ENCODE data around the gene PRAMEF27. TPM values are rescaled to one million over a fixed set of nuclear protein-coding genes. Genes with fewer than 3 reads are reported as not detected.
"Not testable (repeated sequence)": the region's sequence is repeated elsewhere in the genome, so short reads cannot be mapped to it uniquely, and the experiment has no call there.

PRAMEF27 gene
- not detected for polyA plus RNA-seq (ENCODE audit: insufficient read length in 4 of 4)

- DNase-seq (ENCODE audit: low read depth in 4 of 4, low spot score in 3 of 4): not testable (repeated sequence)
These were observed at the start of gene PRAMEF27 for GRCh38 chr1:13056475-13056874. Gene PRAMEF27, minus strand, starts transcription at chr1:13056575. Its CDS starts 2,916 bp downstream, at chr1:13053659.

DNA sequence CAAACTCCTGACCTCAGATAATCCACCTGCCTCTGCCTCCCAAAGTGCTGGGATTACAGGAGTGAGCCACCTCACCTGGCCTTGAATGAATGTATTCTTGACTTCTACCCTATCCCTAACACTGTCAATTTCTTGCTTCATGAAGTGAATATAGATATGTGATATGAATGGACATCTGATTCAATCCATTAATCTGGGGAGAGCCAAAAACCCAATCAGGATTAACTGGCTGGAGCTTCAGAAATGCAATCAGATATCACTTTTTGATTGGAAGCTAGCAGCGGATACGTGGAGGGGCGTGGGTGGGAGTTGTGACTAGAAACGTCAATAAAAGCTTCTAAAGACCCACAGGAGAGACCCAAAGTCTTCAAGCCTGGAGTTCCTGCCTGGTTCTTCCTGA, 14.1 kb upstream of the PRAMEF27 start, which contains the start of gene PRAMEF25:
Gene PRAMEF25, plus strand, starts transcription at position 301 of the 400 bp plus-strand sequence. CDS start 2,920 bp downstream, outside the sequence.
- DNase-seq (ENCODE audit: low read depth in 4 of 4, low spot score in 3 of 4): not testable (repeated sequence)

- DNase-seq (ENCODE audit: low read depth in 4 of 4, low spot score in 3 of 4): not testable (repeated sequence)
These were observed 36.5 kb downstream of the PRAMEF27 start for GRCh38 chr1:13019846-13020245.

DNA sequence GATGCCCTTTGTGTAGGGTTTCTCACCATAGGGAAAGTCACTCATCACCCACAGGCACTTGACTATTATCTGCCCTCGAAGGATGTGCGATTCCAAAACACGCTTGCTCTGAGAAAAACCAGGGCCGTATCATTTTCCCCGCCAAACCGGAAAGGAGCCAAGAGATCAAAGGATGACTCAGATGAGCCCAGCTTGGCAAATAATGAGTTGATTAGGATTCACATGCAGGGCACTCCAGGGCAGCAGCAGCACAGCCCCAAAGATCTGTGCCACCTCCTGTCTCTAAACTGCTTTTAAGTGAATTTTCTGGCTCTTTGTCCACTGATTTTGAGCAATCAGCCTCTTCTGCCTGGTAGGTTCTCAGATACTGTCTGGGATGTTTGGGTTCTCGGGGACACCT, 44.4 kb downstream of the PRAMEF27 start:
- not testable (repeated sequence) for DNase-seq (ENCODE audit: low read depth in 4 of 4, low spot score in 3 of 4)

- not testable (repeated sequence) for DNase-seq (ENCODE audit: low read depth in 4 of 4, low spot score in 3 of 4)
These were observed 47.0 kb downstream of the PRAMEF27 start for GRCh38 chr1:13009348-13009747.

GRCh38 chr1:13005732-13006131, 50.6 kb downstream of the PRAMEF27 start:
- DNase-seq (ENCODE audit: low read depth in 4 of 4, low spot score in 3 of 4): not testable (repeated sequence)

Other genes starting within 250 kb of the PRAMEF27 start
- not detected for gene PRAMEF11, start 225.2 kb downstream of the PRAMEF27 start, polyA plus RNA-seq (ENCODE audit: insufficient read length in 4 of 4)
- under 1 TPM in 3 of 4 donors, not detected in 1; 0.24 to 0.40 (median 0.31) TPM for gene HNRNPCL1, start 207.9 kb downstream of the PRAMEF27 start, polyA plus RNA-seq (ENCODE audit: insufficient read length in 4 of 4)
- gene PRAMEF2, start 199.5 kb downstream of the PRAMEF27 start, polyA plus RNA-seq (ENCODE audit: insufficient read length in 4 of 4): not detected
- not detected for gene PRAMEF4, start 170.4 kb downstream of the PRAMEF27 start, polyA plus RNA-seq (ENCODE audit: insufficient read length in 4 of 4)
- gene PRAMEF10, start 158.3 kb downstream of the PRAMEF27 start, polyA plus RNA-seq (ENCODE audit: insufficient read length in 4 of 4): not detected
- gene PRAMEF7, start 140.0 kb downstream of the PRAMEF27 start, polyA plus RNA-seq (ENCODE audit: insufficient read length in 4 of 4): not detected
- not detected for gene PRAMEF6, start 109.0 kb downstream of the PRAMEF27 start, polyA plus RNA-seq (ENCODE audit: insufficient read length in 4 of 4)
- not detected for gene HNRNPCL3, start 4.2 kb upstream of the PRAMEF27 start, polyA plus RNA-seq (ENCODE audit: insufficient read length in 4 of 4)
- not detected for gene PRAMEF25, start 14.2 kb upstream of the PRAMEF27 start, polyA plus RNA-seq (ENCODE audit: insufficient read length in 4 of 4)
- under 1 TPM in 2 of 4 donors, not detected in 2; 0.27 to 0.28 TPM for gene HNRNPCL2, start 60.3 kb upstream of the PRAMEF27 start, polyA plus RNA-seq (ENCODE audit: insufficient read length in 4 of 4)
- not detected for gene PRAMEF26, start 99.4 kb upstream of the PRAMEF27 start, polyA plus RNA-seq (ENCODE audit: insufficient read length in 4 of 4)
- under 1 TPM in 2 of 4 donors, not detected in 2; 0.16 to 0.22 TPM for gene HNRNPCL4, start 109.1 kb upstream of the PRAMEF27 start, polyA plus RNA-seq (ENCODE audit: insufficient read length in 4 of 4)
- gene PRAMEF9, start 115.3 kb upstream of the PRAMEF27 start, polyA plus RNA-seq (ENCODE audit: insufficient read length in 4 of 4): not detected
- gene PRAMEF13, start 144.8 kb upstream of the PRAMEF27 start, polyA plus RNA-seq (ENCODE audit: insufficient read length in 4 of 4): not detected
- gene PRAMEF18, start 169.6 kb upstream of the PRAMEF27 start, polyA plus RNA-seq (ENCODE audit: insufficient read length in 4 of 4): not detected
- gene PRAMEF5, start 197.6 kb upstream of the PRAMEF27 start, polyA plus RNA-seq (ENCODE audit: insufficient read length in 4 of 4): not detected
- not detected for gene PRAMEF8, start 228.6 kb upstream of the PRAMEF27 start, polyA plus RNA-seq (ENCODE audit: insufficient read length in 4 of 4)
- gene PRAMEF33, start 247.0 kb upstream of the PRAMEF27 start, polyA plus RNA-seq (ENCODE audit: insufficient read length in 4 of 4): not detected